GM21723 (cell line): ENCODE data around the gene EXOC7.

ENCODE experiments used
- ATAC-seq: cut with Tn5 transposase; IDR thresholded peaks from one replicate; pipeline ENCODE4 v1.9.1; 2021; ENCODE audit warnings: mild to moderate bottlenecking, moderate library complexity; ENCODE audit not compliant: unreplicated experiment

EXOC7 gene, protein sequence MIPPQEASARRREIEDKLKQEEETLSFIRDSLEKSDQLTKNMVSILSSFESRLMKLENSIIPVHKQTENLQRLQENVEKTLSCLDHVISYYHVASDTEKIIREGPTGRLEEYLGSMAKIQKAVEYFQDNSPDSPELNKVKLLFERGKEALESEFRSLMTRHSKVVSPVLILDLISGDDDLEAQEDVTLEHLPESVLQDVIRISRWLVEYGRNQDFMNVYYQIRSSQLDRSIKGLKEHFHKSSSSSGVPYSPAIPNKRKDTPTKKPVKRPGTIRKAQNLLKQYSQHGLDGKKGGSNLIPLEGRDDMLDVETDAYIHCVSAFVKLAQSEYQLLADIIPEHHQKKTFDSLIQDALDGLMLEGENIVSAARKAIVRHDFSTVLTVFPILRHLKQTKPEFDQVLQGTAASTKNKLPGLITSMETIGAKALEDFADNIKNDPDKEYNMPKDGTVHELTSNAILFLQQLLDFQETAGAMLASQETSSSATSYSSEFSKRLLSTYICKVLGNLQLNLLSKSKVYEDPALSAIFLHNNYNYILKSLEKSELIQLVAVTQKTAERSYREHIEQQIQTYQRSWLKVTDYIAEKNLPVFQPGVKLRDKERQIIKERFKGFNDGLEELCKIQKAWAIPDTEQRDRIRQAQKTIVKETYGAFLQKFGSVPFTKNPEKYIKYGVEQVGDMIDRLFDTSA

DNA sequence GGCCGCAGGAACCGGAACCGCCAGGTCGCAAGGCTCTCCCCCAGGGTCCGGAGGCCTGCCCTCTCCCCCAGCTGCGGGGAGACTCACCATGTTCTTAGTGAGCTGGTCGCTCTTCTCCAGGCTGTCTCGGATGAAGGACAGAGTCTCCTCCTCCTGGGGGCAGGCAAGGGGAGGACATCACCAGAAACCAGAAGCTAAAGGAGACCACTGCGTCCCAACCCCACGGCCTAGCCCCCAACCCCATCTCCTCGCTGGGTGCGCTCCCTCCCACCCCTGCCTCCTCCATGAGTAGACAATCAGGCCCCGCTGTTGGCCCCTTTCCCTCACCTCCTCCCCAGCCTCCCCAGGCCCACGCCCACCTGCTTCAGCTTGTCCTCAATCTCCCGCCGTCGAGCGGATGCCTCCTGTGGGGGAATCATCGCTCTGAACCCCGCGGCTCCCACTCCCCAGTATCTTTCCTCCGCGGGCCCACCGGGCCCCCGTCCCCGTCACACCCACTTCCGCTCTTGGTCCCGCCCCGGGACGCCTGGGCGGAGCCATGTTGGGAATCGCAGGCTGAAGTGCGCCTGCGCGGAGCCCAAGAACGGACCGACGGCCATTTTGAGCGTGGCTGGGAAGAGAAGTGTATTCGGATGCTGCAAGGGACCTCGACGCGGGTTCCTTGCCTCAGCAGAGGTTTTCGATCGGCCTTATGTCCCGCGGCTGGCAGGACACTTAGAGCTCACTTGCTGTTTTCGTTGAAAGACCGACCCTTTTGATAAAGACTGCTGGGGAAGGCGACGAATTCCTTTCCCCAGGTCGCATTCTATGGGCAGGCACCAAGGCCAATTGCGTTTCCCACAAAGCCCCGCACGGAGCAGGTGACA lies at the start of gene EXOC7:
Gene EXOC7, minus strand, starts transcription at position 514 of the 866 bp plus-strand sequence. Its CDS starts 95 bp downstream, at position 419.
- ATAC-seq, result peak; percentile 77

DNA sequence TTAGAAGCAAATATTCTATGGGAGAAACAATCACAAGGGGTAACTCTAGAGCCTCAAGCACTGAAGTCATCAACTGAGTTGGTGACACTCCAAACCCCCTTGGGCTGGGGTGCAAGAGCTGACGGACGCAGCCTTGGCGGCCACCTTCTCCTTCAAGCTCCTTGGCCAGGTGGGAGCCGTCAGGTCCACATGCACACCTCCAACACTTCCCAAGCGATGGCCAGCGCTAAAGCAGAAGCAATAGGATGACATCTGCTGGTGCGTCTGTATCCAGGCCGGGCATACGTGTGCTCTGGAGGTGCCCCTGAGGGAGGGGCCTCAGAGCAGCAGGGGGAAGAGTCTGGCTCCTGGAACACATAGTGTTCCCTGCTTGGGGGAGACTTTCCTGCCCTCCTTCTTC lies 49.6 kb upstream of the EXOC7 start:
- no peak for ATAC-seq

DNA sequence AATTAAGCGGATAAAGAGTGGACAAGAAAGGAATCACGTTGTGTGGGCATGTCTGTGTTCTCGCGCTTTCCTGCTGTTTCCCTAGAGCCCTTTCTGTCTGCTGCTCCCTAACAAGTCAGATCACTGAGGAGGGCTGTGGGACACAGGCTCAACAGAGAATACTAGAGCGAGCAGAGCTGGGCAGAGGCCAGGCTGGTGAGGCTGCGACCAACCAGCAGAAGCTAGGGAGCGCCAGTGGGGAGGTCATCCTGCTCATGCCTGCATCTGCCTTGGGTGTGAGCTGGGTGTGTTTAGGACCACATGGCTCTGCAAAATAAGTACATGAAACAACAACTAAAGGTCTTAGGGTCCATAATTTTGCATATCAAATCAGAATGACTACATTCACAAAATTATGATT lies 49.0 kb upstream of the EXOC7 start:
- no peak for ATAC-seq

DNA sequence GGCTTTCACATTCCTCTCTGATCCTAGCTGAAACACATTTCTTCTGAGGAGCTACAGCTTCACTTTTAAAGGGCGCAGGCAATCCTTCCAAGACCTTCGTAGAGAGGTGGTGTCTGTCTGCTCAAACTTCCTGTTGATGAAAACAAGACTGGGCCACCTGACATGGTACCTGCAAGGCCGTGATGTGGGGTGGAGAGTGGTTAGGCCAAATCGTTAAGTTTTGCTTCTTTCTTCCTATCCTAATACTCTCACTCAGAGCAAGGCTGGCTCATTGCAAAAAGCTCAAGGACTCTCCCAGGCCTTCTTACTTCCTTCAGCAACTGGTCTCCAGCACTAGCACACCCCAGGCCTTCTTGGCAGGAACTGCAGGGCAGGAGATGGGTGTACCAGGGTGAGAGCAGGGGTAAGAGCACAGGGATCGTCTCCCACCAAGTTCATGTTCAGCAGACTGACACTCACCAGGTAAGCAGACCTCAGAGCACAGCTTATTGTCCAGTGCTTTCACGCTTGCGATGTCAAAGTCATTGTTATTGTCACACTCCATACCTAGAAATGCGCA lies 48.4 kb upstream of the EXOC7 start:
- ATAC-seq, result no peak

DNA sequence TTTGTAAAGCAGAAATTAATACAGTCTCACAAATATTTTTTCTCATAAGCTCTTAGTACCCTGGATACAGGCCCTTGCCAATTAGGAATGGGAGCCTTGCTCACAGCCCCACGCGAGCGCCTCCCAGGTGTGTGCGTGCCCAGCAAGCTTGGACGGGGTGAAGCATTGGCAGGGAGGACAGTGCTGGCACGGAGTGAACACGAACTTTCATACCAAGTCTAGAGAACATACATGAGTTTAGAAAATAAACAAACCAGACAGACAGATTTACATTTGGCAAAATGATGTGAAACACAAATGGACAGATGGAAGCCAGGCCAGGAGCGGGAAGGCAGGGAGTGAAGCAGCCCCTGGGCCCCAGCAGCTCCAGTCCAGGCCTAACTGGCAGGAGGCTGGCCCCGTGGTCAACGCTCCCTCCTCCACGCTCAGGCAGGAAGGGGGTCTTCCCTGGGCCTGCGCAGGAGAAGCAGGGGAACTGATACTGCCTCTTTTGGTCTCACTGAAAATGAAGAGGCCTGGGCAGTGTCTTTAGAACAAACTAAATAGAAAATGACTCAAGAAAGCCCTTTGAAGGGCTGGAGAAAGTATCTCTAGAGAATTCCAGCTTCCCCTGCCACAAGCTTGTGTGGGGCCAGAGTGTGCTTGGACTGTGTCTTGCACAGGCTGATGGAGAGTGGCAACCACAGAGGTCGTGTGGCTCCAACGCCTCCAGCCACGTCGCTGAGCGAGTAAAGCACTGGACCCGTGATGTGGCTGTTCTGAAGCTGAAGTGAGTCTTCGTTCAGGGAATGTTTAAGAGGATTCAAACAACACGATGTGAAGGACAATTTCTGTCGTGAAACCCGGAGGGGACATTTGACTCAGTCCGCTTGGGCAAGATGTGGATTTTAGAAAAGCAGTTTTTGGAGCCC lies 47.4 kb upstream of the EXOC7 start:
- no peak for ATAC-seq

DNA sequence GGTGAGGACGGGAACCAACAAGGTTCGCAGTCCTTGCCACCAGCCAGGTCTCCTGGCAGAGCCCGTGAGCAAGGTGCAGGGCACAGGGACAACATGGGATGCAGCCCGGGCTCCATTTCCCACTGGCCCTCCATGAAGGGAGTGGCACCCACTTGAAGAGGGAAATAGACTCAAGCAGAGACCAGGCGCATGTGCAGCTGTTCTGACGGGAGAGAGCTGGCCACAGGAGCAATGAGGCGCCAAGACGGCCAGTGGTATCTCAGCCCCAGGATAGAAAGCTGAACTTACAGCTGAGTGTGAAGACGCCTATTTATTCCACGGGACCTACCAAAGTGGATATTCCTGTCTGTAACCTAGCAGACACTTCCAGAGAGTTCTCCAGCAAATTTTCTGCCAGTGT lies 45.6 kb upstream of the EXOC7 start:
- no peak for ATAC-seq

DNA sequence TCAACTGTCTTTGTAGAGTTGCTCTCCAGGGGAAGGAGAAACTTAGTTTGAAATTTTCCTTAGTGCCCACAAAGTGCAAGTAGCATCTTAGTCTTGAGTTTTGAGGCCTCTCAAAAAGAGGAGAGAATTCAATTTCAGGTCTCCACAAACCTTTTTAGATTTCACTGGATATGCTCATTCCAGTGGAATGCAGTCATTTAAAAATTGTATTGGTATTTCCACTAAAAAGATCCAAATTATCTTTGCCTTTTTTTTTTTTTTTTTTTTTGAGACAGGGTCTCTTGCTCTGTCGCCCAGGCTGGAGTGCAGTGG lies 44.4 kb upstream of the EXOC7 start:
- no peak for ATAC-seq

DNA sequence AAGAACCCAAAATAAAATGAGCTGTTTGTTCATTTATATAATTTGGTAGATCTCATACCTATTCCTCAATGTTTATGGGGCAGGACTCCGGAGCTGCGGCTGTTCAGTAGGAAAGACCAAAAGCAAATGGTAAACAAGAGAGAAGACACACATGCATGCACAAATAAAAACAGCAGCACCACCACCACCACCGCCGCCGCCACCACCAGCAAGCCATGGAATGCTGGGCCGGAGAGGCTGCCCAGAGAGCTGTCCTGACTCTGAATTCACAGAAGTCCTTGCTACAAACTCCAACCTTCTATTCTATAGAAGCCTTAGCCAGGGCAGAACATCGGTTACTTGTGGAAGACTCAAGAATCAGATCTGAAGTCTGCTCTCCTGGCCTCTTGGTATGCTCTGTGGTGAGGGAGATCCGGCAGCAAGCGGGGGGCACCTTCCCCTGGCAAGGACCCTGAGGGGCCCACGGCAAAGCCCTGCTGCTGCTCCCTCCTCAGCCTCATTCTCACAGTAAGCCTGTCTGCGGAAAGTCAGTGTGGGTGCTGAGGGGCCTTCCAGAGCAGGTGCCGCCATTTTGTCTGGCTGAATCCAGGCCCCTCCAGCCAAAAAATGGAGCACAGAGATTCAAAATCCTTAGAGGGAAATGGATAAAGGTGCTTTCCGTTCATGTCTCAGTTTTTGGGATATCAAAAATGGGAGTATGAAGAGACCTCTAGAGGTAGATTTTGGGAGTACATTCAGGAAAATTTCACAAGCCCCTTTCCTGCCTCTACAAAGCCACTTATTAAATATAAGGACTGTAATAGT lies 43.8 kb upstream of the EXOC7 start:
- no peak for ATAC-seq

DNA sequence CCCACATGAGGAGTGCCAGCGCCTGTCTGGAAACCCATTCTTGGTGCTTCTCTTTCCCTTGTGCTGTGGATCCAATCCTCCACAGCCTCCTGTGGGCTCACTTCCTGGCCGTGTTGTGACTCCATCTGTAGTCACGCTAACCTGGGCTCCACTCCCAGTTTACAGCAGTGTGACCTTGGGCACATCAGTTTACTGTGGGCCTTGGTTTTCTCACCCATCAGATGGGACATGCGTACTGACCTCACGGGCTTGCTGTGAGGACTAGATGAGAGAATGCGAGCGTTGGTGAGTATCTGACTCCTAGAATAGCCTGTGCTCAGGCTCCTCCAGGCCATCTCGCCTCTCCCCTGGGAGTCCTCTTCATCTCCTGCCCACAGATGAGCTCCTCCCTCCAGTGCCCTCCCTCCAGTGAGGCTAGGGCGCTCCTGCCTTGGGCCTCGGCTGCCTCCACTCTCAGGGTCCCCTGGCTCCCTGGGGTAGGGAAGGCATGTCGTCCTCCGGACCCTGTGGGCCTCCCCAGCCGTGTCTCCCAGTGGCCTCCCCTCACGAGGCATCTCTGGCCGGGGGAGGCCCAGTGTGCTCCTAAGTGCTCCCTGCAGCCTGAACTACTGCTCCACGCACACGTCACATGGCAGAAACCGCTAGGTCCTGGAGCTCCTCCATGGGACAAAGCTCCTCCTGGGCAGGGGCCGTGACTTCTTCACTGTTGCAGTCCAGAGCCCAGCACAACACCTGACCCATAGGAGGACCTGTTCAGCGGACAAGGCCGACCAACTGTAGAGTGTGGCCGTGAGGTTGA lies 42.7 kb upstream of the EXOC7 start:
- no peak for ATAC-seq

DNA sequence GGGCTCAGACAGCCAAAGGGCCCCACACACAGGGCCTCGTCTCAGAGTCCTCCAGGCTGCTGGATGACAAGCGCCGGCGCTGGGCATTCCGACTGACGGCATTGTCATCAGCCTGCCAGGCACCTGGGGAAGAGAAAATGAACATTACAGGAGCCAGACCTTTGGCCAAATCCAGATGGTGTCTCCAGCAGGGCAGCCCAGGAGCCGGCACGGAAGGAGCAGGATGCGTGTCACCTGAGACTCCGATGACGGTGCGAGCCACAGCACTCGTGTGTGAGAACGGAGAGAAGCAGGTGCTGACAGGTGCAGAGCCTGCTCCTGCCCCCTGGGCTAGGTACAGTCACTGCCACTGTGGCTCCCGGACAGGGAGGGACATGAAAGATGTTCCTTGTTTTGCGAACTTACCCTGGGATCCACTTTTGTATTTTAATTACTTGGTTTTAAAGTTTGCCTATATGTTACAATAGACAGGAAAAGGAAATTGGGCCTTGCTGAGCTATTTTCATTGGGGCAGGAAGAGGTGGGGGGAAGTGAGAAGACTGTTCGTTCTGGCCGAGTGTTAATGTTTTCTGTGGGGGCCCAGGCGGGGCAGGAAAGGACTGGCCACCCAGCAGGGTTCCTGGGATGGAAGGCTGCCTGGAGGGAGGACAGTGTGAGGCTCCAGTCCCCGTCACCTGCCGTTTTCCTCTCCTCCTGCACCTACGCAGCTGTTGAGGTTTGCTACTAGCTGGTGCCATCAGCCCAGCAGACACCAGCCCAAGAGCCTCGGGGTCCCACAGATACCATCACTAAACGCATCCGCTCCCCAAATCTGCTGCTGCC lies 41.9 kb upstream of the EXOC7 start:
- ATAC-seq, result no peak

DNA sequence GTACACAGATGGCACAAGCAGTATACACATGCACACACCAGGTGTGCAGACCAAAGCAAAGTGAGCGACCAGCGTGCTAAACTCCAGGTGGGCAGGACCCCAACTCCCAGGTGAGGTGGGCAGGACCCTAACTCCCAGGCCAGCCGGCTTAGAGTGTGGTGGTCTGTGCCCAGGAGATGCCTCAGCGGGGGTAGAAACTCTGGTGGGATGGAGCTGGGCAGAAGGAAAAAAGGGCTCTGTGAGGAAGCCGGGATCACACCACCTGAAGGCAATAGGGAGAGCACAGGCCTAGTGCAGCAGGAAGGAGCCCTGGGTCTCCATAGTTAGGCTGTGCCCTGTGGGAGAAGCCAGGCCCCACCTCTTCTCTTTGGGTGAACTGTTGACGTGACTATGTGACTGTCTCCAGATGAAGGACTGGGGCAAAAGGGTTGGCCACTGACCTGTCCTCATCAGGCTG lies 39.0 kb upstream of the EXOC7 start:
- no peak for ATAC-seq

DNA sequence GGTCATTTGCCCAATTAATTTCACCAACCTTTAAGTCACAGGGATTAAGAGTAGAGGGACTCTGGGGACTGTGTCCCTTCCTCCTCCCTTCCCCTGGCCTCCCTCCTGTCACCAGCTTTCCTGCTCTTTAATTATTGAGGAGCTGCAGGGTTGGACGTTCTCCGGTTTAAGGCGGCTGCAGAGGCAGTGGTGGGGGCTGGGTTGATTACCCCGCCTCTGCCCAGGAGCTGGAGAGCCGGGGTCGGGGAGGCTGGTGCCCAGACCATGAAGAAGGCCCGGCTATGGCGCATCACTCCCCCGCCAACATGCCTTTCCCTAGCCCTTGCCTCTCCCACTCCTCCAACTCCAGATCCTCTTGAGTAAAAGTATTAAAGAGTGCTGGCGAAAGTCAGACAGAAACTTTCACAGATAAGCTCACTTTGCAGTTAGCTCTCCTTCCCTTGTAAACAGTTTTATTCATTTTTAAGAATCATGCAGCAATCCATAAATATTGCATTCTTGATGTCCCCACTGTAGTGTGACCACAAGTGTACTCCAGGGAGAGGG lies 38.5 kb upstream of the EXOC7 start:
- ATAC-seq, result no peak

DNA sequence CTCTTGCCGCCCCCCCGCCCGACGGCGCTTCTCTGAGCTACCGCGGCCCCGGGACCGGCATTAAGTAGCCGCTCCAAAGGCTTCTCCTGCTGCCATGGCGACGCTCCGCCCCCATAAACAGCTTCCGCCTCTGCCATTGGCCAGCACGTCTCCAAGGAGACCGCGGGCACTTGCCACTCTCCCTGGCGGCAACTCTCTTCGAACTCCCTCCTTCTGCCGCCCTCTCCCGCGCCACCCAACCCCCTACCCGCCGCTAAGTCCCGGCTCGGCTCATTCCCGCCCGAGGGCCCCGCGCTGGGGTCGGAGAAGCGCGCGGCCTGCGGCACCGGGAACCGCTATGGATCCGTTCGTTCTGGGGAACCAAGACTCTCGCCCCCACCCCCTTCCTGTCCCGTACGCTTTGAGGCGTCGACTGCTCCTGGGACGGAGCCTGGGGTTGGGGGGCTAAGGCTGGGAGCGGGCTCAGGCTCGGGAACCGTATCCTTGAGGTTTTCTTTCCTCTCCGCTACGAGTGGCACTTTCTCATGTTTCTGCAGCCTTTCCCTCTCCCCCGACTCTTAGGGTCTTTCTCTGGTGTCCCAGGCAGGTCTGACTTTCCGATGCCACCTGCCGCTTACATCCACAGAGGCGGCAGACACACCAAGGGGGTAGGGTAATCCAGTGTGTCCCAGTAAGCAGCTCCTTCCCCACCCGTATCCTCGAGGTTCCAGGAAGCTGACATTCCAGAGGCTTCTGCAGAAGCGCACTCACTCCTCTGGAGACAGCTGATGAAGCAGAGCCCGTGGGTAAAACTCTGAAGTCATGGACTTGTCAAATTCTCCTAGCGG lies 37.8 kb upstream of the EXOC7 start, which contains the start of gene FOXJ1:
Gene FOXJ1, minus strand, starts transcription at position 34 of the 827 bp plus-strand sequence. CDS start 850 bp downstream, outside the sequence.
- peak; percentile 74 for ATAC-seq

DNA sequence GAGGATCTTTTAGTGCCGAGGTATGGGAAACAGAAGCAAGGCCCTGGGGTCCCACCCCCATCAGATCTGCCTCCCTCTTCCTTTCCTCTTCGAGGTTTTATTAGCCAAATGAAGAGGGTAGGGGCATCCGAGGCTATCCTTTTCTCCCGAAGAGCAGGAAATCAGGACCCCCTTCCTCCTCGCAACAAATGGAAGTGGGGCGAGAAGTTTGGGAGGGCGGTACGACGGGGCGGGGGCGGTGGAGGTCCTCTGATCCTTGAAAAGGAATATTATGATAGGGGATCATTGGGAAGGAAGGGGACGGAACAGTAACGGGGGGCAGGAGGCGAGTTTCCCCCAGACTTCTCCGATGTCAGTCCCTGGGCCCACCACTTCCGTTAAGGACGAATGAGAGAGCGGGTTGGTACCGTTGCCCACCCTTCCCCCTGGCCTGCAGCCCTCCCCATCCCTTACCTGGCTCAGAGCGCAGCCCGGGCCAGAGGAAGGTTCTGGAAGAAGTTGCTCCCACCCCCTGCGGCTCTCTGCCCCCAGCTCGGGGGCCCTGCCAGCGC lies 37.1 kb upstream of the EXOC7 start:
- no peak for ATAC-seq

DNA sequence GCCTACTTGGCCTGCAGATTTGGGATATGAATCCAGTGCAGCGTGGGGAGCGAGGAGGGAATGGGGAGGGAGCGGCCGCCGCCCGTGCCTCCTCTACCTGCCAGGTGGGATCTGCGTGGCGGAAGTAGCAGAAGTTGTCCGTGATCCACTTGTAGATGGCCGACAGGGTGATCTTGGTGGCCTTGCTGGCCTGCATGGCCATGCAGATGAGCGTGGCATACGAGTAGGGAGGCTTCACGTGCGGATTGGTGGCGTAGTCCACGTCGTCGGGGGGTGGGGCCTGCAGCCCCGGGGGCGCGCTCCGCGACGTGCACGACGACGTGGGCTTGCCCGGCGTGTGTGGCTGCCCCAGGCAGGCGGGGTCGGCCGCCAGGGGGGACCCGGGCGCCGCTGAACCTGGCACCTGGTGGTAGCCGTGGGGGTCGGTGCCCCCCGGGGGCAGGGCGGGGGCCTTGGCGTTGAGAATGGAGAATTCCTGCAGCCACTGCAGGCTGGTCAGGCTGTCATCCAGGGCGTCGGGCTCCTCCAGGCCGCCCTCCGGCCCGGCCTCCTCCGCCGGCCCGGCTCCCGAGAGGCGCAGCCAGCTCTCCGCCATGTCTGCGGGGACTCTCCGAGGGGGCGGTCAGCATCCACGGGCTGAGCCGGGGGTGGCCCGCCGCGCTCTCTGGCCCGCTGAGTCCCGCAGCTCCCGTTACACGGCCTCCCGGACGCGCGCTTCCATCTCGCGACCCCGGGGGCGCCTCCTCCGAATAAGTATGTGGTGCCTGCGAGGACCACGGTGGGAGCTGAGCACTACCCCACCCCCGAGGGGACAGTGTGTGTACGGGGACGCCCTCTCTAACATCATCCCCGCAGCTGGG lies 36.4 kb upstream of the EXOC7 start:
- no peak for ATAC-seq
